Stimulated activated naive CD8-positive, alpha-beta T cell treated with anti-CD3 and anti-CD28 coated beads, Interleukin-15, Interleukin-2, amounts not matched to agents 100 U/mL and 50 U/mL, for 24 hours (primary cell): Measurements from ENCODE around the gene NT5C.

Experiments used
- ATAC-seq: fragments of 150-1000 bp; cut with Tn5 transposase; one replicate; pipeline ENCODE4 v1.10.0; 2021
- DNase-seq: peaks from one replicate; pipeline ENCODE4 v3.0.0; 2021

Gene NT5C

GRCh38 chr17:75116737-75117136 is 14.8 kb downstream of the NT5C start:
- no peak for DNase-seq
- no peak for ATAC-seq

DNA sequence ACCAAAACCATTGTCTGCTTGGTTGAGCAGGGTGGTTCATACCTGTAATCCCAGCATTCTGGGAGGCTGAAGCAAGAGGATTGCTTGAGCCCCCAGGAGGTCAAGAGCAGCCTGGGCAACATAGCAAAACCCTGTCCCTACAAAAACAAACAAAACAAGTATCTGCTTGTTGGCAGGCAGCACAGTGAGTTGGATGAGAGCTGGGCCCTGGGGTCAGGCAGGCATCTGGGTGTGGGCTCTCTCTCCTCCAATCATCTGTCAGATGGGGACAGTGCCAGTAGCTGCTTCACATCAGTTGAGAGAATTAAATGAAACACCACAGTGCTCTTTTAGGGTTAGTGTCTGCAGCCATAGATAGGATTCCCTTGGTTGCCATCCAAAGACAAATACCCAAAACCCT is 16.0 kb downstream of the NT5C start:
- DNase-seq (no peak), ATAC-seq (no peak)

DNA sequence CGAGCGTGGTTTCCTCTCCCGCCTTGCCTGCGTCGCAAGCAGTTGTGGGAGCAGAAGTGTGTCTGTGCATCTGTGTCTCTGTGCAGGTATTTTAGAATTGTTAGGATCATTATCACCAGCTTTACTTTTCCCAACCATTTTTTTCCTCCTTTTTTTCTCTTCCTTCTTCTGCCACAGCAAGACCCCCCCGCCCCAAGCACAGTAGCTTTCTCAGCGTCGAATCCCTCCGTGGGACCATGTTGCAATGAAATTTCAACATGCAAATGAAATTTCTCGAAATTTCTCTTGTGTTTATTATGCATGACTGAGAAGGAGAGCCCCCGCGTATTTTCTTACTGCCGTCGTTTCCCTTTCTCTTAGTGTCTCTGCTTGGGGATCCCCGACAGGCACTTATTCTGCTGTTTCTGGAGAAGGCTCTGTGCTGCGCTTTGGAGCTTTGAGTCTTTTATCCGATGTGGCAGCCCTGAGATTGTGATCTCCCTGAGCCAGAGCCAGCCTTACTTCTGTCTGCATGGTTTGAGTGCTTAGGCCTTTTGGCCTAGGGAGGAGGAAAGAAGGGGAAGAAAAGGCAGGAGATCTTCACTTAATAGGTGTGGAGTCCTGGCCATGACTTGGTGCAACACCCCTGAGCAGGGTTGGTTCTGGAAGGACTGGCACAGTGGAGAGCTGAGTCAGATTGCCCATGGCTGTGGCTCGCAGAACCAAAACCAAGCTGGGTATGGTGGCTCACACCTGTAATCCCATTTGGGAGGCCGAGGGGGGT is 16.8 kb downstream of the NT5C start:
- no peak for ATAC-seq
- peak; percentile 33 for DNase-seq

DNA sequence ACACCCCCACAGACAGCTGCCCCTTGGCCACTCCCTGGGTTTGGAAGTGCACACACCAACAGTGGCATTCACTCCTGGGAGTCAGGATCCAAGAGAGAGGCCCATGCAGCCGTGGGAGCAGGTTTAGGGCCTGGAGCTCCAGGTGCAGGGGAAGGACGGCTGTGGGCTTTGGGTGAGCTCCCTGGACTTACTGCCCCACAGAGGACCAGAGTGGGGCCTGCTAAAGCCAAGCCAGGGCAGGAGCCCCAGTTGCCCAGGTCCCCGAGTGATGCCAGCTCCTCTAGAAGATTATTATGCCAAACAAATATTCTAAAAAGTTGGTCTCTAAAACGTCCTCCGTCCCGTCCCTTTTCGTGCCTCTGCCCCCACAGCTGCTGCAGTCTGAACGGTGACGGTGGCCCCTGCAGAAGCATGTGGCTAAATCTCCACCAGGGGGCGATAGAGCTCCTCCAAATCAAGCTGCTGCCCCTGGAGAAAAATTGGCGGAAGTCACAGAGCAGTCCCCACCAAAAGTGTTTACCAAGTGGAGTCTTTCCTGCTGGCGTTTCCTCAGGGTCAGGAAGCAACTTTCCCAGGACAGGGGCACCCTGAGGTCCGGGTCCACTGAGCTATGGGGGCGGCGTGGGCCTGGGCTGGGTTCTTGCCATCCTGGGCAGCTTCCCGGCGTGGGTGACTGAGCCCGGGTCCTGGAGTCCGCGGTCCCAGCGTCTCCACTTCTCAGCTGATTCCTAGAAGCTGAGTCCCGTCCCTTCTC is 17.6 kb downstream of the NT5C start:
- DNase-seq: peak; percentile 92
- peak; percentile 74 for ATAC-seq

DNA sequence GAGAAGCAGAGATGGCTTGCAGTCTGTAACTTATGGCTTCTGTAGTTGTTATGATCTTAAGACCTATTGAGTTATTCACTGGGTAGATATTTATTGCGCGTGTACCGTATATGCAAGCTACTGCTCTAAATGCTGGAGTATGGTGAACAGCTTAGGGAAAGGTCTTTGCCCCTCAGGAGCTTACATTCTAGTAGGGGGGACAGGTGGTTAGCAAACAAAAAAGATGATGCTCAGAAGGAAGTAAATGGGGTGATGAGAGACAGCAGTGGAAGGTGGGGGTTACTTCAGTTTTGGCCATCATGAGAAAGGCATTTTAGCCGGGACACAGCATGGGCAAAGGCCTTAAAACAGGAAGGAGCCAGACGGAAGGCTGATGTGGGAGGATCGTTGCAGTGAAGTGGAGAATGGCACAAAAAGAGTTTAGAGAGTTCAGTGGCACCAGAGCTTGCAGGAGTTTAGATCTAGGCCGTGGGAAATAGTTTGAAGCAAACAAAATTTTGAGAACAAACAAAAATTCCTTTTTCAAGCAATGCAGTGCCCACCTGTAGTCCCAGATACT is 19.7 kb downstream of the NT5C start:
- DNase-seq (no peak), ATAC-seq (no peak)

GRCh38 chr17:75110234-75110937 is 21.2 kb downstream of the NT5C start:
- peak; percentile 27 for DNase-seq
- no peak for ATAC-seq

DNA sequence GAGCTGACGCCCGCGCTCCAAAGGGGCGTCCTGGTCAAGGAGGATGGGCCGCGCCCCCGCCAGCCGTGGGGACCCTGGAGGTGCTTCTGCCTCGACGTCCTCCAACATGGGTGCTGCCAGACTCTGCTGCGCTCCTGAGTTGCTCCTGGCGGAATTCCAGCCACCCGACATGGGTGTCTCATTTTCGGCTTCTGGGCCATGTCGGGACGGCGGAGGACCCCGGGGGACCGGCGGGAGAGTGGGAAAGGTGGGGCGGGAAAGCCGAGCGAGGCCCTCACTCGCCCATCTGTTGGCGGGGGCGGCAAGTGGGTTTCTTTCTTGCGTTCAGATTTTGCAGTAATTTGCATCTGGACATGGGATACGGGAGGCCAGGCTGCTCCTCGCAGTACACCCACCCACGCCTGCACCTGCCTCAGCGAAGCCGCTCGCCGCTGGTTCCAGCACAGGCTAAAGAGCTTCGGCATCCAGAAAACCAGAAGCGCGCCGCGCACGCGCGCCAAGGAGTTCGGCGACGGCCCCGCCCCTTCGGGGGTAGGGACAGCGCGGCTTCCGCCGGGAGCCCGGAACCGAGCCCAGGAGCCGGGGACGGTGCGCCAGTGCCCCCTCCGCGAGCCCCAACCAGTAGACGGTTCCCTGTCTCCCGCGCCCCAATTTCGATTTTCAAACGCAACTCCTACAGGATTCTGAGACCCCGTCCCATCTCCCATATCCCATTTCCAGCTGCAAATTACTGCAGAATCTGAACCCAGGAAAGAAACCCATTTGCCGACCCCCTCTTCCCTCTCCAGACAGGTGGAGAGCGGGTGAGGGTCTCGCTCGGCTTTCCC is 21.9 kb downstream of the NT5C start, which contains the start of gene ARMC7:
Gene ARMC7 (plus strand): TSS at position 563 of the 827 bp plus-strand sequence. CDS start 320 bp downstream, outside the sequence.
- ATAC-seq (peak; percentile 84), DNase-seq (peak; percentile 95)

DNA sequence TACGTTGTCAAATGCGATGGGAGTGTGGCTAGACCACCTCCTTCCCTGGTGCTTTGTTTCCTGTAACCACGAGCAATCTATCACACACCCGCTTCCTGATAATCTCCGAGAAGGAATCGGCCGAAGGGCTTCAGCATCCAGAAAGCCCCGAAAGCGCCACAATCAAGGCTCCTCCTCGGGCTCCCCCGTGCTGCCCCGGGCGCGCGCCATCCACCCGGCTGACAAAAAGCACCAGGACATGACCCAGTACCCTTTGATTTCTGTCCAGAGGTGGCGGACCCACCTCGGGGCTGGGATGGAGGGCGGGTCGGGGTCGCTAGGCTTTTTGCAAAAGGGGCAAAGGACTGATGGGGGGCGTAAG is 22.5 kb downstream of the NT5C start:
- DNase-seq (peak; percentile 35), ATAC-seq (no peak)

- ATAC-seq: no peak
- no peak for DNase-seq
These were observed 23.3 kb downstream of the NT5C start for GRCh38 chr17:75108193-75108592.

DNA sequence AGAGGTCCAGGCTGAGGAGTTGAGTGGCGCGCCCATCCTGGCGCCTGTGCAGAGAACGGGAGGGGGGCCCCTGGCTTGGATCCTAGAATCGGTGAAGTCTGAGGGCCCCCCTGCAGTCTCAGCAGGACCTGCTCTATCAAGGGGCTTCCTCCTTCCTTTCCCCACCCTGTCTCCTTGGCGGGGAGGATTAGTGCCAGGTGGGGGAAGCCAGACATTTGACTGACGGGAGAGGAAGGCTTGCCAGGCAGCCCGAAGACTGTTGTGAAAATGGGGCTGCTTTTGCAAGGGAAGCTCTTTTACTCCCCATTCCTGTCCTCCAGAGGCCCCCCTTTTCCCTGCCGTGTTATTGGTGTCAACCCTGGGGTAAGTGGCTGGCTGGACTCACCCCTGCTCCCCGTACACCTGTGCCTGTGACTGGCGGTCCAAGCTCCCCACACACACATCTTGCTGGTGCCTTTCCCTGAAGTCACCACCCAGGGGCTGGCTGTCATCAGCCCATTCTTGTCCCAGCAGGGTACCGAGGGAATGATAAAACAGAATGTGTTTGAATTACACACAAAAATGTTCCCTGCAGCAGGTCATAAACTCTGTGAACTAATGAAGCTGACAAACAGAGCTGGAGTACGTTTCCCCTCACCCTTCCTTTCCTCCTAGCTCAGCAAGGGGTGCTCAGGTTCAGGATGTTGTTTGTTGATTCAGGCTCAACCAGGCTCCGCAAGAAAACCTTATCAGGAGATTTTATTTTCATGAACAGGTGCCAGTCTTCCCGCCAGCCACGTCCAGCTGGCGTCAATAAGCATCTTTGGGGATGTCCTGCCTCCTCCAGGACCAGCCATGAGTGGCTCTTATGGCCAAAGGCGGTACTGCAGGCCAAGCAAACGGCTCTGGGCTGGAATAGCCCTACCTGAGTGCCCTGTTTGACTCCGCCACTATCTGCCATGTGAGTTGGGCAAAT is 26.1 kb downstream of the NT5C start:
- peak; percentile 46 for DNase-seq
- ATAC-seq: no peak

DNA sequence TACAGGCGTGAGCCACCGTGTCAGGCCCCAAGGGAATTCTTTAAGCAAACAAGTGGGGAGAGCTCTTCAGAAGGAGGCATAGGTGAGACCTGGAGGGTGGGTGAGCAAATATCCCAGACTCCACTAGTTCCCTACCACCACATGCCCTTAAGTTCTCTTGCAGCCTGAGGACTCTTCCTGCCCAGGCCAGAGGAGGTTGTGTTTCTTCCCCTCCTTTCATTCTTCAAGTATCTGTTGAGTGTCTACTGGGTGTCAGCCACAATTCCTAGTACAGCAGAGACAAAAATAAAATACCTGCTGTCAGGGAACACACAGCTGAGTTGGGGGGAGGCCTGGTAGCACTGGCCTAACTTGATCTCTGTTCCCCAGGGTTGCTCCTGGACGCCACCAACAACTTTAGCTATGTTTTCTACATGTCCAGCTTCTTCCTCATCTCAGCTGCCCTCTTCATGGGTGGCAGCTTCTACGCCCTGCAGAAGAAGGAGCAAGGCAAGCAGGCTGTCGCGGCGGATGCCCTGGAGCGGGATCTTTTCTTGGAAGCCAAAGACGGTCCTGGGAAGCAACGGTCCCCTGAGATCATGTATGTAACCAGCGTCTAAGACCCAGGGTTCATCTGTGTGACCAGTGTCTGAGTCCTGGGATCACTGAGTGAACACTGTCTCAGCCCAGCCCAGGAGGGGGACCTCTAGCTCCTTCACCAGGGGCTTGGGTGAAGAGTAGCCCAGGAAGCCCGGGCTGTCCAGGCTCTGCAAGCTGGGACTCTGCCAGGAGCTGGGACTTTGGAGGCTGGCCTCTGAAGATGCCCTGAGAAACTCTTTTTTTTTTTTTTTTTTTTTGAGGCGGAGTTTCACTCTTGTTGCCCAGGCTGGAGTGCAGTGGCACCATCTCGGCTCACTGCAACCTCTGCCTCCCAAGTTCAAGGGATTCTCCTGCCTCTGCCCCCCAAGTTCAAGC is 27.7 kb downstream of the NT5C start:
- DNase-seq: no peak
- ATAC-seq: no peak

DNA sequence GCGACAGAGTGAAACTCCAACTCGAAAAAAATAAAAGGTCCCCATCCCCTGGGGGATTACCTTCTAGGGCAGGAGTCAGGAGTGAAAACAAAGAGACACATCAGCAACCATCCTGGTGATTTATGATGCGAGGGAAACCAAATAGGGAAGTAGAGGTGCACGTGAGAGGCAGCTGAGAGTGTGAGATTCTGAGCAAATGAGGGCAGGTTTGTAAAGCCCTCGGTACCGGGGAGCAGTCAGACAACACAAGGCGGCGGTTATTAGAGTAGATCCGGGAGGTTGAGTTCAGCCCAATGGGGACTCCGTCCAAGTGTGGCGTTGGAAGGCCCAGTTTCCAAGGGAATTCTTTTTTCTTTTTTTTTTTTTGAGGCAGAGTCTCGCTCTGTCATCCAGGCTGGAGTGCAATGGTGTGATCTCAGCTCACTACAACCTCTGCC is 29.1 kb downstream of the NT5C start:
- no peak for ATAC-seq
- no peak for DNase-seq

GRCh38 chr17:75099881-75100595 is 31.5 kb downstream of the NT5C start:
- no peak for ATAC-seq

GRCh38 chr17:75098861-75099260 is 32.7 kb downstream of the NT5C start:
- ATAC-seq (peak; percentile 17), DNase-seq (no peak)

More at GRCh38 chr17:75099881-75100595, 31.5 kb downstream of the NT5C start:
- no peak for DNase-seq

DNA sequence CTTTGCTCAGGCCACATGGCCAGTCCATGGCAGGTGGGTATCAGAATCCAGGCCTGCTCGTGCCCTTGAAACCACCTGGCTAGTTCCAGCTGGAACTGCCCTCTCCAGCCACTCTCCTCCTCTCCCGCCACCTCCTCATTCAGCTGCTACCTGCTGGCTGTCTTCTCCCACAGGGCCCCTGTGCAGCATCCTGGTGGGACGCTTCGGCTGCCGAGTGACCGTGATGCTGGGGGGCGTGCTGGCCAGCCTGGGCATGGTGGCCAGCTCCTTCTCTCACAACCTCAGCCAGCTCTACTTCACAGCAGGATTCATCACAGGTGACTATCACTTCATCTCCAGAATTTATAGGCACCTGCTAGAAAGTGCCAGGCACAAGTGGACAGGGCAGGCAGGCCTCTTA is 33.7 kb downstream of the NT5C start:
- DNase-seq: no peak
- ATAC-seq: no peak

GRCh38 chr17:75096082-75096625 is 35.4 kb downstream of the NT5C start:
- no peak for DNase-seq
- ATAC-seq: no peak

DNA sequence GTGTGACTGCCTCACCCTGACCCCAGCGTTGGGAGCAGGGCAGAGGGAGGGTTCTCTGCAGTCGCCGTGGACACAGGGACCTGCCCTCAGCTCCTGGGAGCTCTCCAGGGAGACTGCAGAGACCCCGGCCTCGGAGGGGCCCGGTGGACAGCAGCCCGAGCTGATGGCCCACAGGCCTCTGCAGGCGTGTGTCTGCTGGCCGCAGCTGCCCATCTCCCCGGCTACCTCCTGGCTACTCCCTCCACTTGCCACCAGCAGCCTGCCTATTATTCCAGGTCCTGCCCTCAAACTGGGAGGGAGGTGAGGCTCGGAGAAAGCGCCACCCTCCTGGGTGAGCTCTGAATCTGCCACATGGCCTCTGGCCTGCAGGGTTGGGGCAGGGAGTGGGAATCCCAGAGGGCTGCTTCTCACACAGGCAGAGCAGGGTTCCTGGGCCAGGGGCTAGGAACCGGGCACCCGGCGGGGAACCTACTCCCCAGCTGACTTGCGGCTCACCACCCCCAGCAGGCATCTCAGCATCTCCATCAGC is 36.6 kb downstream of the NT5C start:
- ATAC-seq: no peak
- no peak for DNase-seq

DNA sequence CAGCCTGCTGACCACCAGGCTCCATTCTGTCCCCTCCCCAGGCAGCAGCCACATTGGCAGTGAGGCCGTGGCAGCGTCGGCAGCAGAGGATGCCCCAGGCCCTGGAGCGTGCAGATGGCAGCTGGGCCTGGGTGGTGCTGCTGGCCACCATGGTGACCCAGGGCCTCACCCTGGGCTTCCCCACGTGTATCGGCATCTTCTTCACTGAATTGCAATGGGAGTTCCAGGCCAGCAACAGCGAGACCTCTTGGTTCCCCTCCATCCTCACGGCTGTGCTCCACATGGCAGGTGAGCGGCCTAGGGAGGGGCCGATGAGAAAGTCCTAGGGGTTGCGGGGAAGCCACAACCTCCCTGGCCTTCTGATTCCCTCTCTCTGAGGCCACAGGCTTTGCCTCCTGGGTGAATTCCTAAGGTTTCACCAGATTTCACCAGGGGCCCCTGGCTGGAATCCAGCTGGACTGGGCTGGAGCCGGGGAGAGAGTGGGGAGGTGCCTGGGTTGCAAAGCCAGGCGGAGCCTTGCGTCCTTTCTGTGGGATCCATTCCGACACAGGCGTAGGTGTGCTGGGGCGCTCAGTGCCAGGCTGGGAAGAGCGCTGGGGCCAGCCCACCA is 37.9 kb downstream of the NT5C start:
- no peak for ATAC-seq

More for the DNA sequence above, 37.9 kb downstream of the NT5C start:
- DNase-seq: no peak
